ENCODE results near the gene MYL4.
"Not testable (repeated sequence)": the region's sequence is repeated elsewhere in the genome, so short reads cannot be mapped to it uniquely, and the experiment has no call there.

The MYL4 gene

DNA sequence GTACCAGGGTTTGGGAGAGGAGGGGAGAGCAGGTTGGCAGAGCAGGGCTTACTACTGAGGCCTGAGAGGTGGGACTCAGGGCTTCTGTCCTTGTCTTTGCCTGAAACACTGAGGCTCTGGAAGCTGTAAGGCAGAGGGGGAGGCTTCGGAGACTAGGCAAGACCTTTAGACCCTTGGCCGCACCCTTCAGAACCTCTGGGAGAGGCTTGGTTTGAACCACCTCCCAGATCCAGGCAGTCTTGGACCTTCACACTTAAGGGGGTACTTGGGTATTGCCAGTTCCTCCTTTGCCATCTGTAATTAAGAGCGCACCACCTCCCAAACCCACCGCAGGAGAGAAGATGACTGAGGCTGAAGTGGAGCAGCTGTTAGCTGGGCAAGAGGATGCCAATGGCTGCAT is 12.9 kb downstream of the MYL4 start:
- H3K9ac ChIP-seq (ENCODE audit: low read length), result no peak overlapping the region
- no peaks in the 10 kb centered on the region for H3K27me3 ChIP-seq (ENCODE audit: insufficient read depth, low read length)
- H3K4me3 ChIP-seq (ENCODE audit: low read depth, low read length, poor library complexity, severe bottlenecking), result no peak overlapping the region
- no peak overlapping the region for H3K4me2 ChIP-seq (ENCODE audit: low read length)
- no peaks in the 10 kb centered on the region for H3F3A ChIP-seq (ENCODE audit: insufficient read depth, low read length)
- H3K27ac ChIP-seq (ENCODE audit: low read depth, low read length, poor library complexity, severe bottlenecking), result no peak overlapping the region
- H3K36me3 ChIP-seq (ENCODE audit: insufficient read depth, low read length), result no peaks in the 10 kb centered on the region
- no peaks in the 10 kb centered on the region for H4K20me1 ChIP-seq (ENCODE audit: insufficient read depth, low read length)
- no peak for TF ChIP-seq EZH2 (IDR thresholded peaks at IDR 0.05; ENCODE audit: borderline replicate concordance, low read length)
- TF ChIP-seq CTCF (IDR thresholded peaks at IDR 0.05; ENCODE audit: low read length), result no peak
- H3K79me2 ChIP-seq (ENCODE audit: insufficient read depth, low read length), result no peaks in the 10 kb centered on the region
- no peak overlapping the region for H2AFZ ChIP-seq (ENCODE audit: low read length)
- peaks cover 5% of the 10 kb centered on the region; the same call in 1 of the 2 replicates for H3K9me3 ChIP-seq (ENCODE audit: low read length)
- peaks cover 23% of the 10 kb centered on the region for H3K4me1 ChIP-seq (ENCODE audit: insufficient read depth, low read length, severe bottlenecking)
- H3K9me2 ChIP-seq (ENCODE audit: low read depth, low read length), result no peaks in the 10 kb centered on the region

- Histone ChIP-seq H4K20me1 (ENCODE audit: insufficient read depth, low read length) (no peaks in the 10 kb centered on the region), H3K4me3 (ENCODE audit: low read depth, low read length, poor library complexity, severe bottlenecking) (no peak overlapping the region), H2AFZ (ENCODE audit: low read length) (no peak overlapping the region), H3K36me3 (ENCODE audit: insufficient read depth, low read length) (no peaks in the 10 kb centered on the region), H3K9ac (ENCODE audit: low read length) (no peak overlapping the region), H3K9me2 (ENCODE audit: low read depth, low read length) (no peaks in the 10 kb centered on the region), H3K27me3 (ENCODE audit: insufficient read depth, low read length) (no peaks in the 10 kb centered on the region), H3K4me1 (ENCODE audit: insufficient read depth, low read length, severe bottlenecking) (peaks cover 23% of the 10 kb centered on the region), H3K27ac (ENCODE audit: low read depth, low read length, poor library complexity, severe bottlenecking) (no peak overlapping the region), H3K9me3 (ENCODE audit: low read length) (peaks cover 5% of the 10 kb centered on the region; the same call in 1 of the 2 replicates), H3F3A (ENCODE audit: insufficient read depth, low read length) (no peaks in the 10 kb centered on the region), H3K79me2 (ENCODE audit: insufficient read depth, low read length) (no peaks in the 10 kb centered on the region), H3K4me2 (ENCODE audit: low read length) (no peak overlapping the region)
- no peak for TF ChIP-seq CTCF (IDR thresholded peaks at IDR 0.05; ENCODE audit: low read length)
- no peak for TF ChIP-seq EZH2 (IDR thresholded peaks at IDR 0.05; ENCODE audit: borderline replicate concordance, low read length)
These were observed 13.9 kb downstream of the MYL4 start for GRCh38 chr17:47223007-47223406.

GRCh38 chr17:47223460-47223859 is 14.3 kb downstream of the MYL4 start:
- no peak overlapping the region for H3K27ac ChIP-seq (ENCODE audit: low read depth, low read length, poor library complexity, severe bottlenecking)
- H3K4me3 ChIP-seq (ENCODE audit: low read depth, low read length, poor library complexity, severe bottlenecking), result no peak overlapping the region
- TF ChIP-seq CTCF (IDR thresholded peaks at IDR 0.05; ENCODE audit: low read length) (no peak), EZH2 (IDR thresholded peaks at IDR 0.05; ENCODE audit: borderline replicate concordance, low read length) (no peak)
- H3K9ac ChIP-seq (ENCODE audit: low read length), result no peak overlapping the region
- no peak overlapping the region for H2AFZ ChIP-seq (ENCODE audit: low read length)
- H3K4me2 ChIP-seq (ENCODE audit: low read length), result no peak overlapping the region
- H4K20me1 ChIP-seq (ENCODE audit: insufficient read depth, low read length), result no peaks in the 10 kb centered on the region
- no peaks in the 10 kb centered on the region for H3K9me2 ChIP-seq (ENCODE audit: low read depth, low read length)
- peaks cover 5% of the 10 kb centered on the region; the same call in 1 of the 2 replicates for H3K9me3 ChIP-seq (ENCODE audit: low read length)
- H3K27me3 ChIP-seq (ENCODE audit: insufficient read depth, low read length), result no peaks in the 10 kb centered on the region
- no peaks in the 10 kb centered on the region for H3K36me3 ChIP-seq (ENCODE audit: insufficient read depth, low read length)
- H3K4me1 ChIP-seq (ENCODE audit: insufficient read depth, low read length, severe bottlenecking), result peaks cover 21% of the 10 kb centered on the region
- no peaks in the 10 kb centered on the region for H3K79me2 ChIP-seq (ENCODE audit: insufficient read depth, low read length)
- H3F3A ChIP-seq (ENCODE audit: insufficient read depth, low read length), result no peaks in the 10 kb centered on the region

- not testable (repeated sequence) for H3K27ac ChIP-seq (ENCODE audit: low read depth, low read length, poor library complexity, severe bottlenecking); H4K20me1 ChIP-seq (ENCODE audit: insufficient read depth, low read length); H3K27me3 ChIP-seq (ENCODE audit: insufficient read depth, low read length); H3K4me2 ChIP-seq (ENCODE audit: low read length); H3K9ac ChIP-seq (ENCODE audit: low read length); H3K79me2 ChIP-seq (ENCODE audit: insufficient read depth, low read length); H3F3A ChIP-seq (ENCODE audit: insufficient read depth, low read length); H2AFZ ChIP-seq (ENCODE audit: low read length); H3K9me3 ChIP-seq (ENCODE audit: low read length); H3K4me3 ChIP-seq (ENCODE audit: low read depth, low read length, poor library complexity, severe bottlenecking); H3K36me3 ChIP-seq (ENCODE audit: insufficient read depth, low read length); H3K9me2 ChIP-seq (ENCODE audit: low read depth, low read length)
- peaks cover 14% of the 10 kb centered on the region for H3K4me1 ChIP-seq (ENCODE audit: insufficient read depth, low read length, severe bottlenecking)
These were observed 14.9 kb downstream of the MYL4 start for GRCh38 chr17:47224077-47224476.
